Hepatocyte (in vitro differentiated cells): Measurements from ENCODE around the gene GMDS.

Experiments used
- EZH2 ChIP-seq: fragments of 200-600 bp; sonication (generic); IDR thresholded peaks from 2 replicates; pipeline ENCODE4 v1.6.1; 2016; ENCODE audit warnings: antibody characterized with exemption, mild to moderate bottlenecking, borderline replicate concordance
- EZH2phosphoT487 ChIP-seq: fragments of 200-600 bp; sonication (generic); IDR thresholded peaks from one replicate; pipeline ENCODE4 v1.6.1; 2018; ENCODE audit warnings: antibody characterized with exemption, mild to moderate bottlenecking, low read depth, moderate library complexity; ENCODE audit not compliant: unreplicated experiment, severe bottlenecking
- TF ChIP-seq, protein P1 (sequence below): fragments of 200-600 bp; sonication (generic); IDR thresholded peaks from 2 replicates; pipeline ENCODE4 v1.5.1; 2016; ENCODE audit warnings: antibody characterized with exemption, mild to moderate bottlenecking; ENCODE audit not compliant: poor library complexity

DNA sequence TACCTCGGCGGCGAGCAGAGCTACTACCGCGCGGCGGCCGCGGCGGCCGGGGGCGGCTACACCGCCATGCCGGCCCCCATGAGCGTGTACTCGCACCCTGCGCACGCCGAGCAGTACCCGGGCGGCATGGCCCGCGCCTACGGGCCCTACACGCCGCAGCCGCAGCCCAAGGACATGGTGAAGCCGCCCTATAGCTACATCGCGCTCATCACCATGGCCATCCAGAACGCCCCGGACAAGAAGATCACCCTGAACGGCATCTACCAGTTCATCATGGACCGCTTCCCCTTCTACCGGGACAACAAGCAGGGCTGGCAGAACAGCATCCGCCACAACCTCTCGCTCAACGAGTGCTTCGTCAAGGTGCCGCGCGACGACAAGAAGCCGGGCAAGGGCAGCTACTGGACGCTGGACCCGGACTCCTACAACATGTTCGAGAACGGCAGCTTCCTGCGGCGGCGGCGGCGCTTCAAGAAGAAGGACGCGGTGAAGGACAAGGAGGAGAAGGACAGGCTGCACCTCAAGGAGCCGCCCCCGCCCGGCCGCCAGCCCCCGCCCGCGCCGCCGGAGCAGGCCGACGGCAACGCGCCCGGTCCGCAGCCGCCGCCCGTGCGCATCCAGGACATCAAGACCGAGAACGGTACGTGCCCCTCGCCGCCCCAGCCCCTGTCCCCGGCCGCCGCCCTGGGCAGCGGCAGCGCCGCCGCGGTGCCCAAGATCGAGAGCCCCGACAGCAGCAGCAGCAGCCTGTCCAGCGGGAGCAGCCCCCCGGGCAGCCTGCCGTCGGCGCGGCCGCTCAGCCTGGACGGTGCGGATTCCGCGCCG is 634.7 kb downstream of the GMDS start:
- TF ChIP-seq, protein P1, sequence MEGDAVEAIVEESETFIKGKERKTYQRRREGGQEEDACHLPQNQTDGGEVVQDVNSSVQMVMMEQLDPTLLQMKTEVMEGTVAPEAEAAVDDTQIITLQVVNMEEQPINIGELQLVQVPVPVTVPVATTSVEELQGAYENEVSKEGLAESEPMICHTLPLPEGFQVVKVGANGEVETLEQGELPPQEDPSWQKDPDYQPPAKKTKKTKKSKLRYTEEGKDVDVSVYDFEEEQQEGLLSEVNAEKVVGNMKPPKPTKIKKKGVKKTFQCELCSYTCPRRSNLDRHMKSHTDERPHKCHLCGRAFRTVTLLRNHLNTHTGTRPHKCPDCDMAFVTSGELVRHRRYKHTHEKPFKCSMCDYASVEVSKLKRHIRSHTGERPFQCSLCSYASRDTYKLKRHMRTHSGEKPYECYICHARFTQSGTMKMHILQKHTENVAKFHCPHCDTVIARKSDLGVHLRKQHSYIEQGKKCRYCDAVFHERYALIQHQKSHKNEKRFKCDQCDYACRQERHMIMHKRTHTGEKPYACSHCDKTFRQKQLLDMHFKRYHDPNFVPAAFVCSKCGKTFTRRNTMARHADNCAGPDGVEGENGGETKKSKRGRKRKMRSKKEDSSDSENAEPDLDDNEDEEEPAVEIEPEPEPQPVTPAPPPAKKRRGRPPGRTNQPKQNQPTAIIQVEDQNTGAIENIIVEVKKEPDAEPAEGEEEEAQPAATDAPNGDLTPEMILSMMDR: no peak
- TF ChIP-seq EZH2 (peak; percentile 94), EZH2phosphoT487 (peak; percentile 71)
